Stimulated activated CD8-positive, alpha-beta memory T cell treated with anti-CD3 and anti-CD28 coated beads, Interleukin-7, amount 100 ng/mL, for 48 hours (primary cell): ENCODE measurements around the gene CAMK4.

Source experiments
- DNase-seq, 2 donors: peaks; one replicate each; pipeline ENCODE4 v3.0.0-alpha.2; 2020; ENCODE audit warnings: low read depth in 1 of 2; ENCODE audit errors: extremely low read depth in 1 of 2

CAMK4 gene

GRCh38 chr5:111528056-111528455 lies 303.9 kb downstream of the CAMK4 start:
- no peak for DNase-seq

- DNase-seq: peak; percentile 66 to 79
These were observed 306.1 kb downstream of the CAMK4 start for GRCh38 chr5:111530298-111530740.

GRCh38 chr5:111532886-111533582 lies 308.9 kb downstream of the CAMK4 start:
- no peak for DNase-seq

- DNase-seq: no peak
These were observed 311.8 kb downstream of the CAMK4 start for GRCh38 chr5:111535879-111536549.

- no peak for DNase-seq
These were observed 313.2 kb downstream of the CAMK4 start for GRCh38 chr5:111537141-111538024.
